GM19043 (cell line): ENCODE results near the gene SEPHS2.

ENCODE experiments used
- ATAC-seq: cut with Tn5 transposase; IDR thresholded peaks from one replicate; pipeline ENCODE4 v1.9.1; 2021; ENCODE audit warnings: low read depth; ENCODE audit not compliant: unreplicated experiment

SEPHS2 gene

DNA sequence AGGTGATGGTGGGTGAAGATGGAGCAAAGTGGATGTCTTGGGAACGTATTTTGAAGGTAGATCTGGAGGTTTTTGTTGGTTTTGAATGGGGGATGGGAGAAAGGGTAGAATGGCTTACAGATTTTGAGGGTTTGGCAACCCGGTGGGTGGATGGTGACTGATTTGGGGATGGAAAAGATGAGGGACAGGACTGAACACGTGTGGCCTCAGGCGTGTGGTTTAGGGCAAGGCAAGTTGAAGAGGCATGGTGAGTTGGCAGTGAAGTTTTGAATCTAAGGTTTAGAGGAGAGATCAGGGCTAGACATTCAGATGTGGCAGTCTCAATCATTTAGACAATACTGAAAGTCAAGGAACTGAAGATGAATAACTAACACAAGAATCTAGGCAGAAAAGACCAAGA, 10.8 kb downstream of the SEPHS2 start:
- ATAC-seq, result no peak

- no peak for ATAC-seq
These were observed 15.2 kb downstream of the SEPHS2 start for GRCh38 chr16:30430428-30430970.

- ATAC-seq, result peak; percentile 96
These were observed 15.8 kb downstream of the SEPHS2 start, which contains the start of gene DCTPP1 for GRCh38 chr16:30429678-30430427. DCTPP1 (minus strand) TSS chr16:30430030; CDS start chr16:30429980, 50 bp downstream.

DNA sequence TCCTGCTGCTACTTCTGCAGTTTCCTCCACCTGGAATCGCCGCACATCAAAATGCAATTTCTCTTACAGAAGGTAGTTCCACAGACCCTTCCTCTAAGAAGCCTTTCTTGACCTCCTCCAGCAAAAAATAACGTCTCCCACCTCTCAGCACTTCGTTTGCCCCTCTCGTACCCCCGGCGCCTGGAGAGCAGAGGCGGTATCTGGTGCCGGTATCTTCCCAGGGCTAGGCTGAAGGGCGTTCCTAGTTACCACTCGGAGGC, 16.3 kb downstream of the SEPHS2 start:
- ATAC-seq, result no peak

- ATAC-seq, result no peak
These were observed 17.6 kb downstream of the SEPHS2 start for GRCh38 chr16:30428055-30428454.

DNA sequence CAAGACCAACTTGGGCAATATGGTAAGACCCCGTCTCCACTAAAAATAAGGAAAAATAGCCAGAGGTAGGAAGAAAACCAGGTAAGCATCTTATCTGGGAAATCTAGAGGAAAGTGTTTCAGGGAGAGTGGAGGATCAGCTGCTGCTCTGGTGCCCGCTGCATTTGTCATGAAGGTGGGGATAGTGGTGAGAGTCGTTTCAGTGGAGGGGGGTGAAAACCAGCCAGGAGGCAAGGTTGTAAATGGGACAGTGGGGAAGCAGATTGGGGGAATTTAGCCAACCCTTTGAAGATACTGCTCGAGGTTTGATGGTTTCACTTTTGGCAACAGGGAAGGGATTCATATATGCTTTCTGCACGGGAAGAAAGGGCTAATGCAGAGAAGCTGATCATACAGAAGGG, 24.7 kb downstream of the SEPHS2 start:
- ATAC-seq, result no peak

DNA sequence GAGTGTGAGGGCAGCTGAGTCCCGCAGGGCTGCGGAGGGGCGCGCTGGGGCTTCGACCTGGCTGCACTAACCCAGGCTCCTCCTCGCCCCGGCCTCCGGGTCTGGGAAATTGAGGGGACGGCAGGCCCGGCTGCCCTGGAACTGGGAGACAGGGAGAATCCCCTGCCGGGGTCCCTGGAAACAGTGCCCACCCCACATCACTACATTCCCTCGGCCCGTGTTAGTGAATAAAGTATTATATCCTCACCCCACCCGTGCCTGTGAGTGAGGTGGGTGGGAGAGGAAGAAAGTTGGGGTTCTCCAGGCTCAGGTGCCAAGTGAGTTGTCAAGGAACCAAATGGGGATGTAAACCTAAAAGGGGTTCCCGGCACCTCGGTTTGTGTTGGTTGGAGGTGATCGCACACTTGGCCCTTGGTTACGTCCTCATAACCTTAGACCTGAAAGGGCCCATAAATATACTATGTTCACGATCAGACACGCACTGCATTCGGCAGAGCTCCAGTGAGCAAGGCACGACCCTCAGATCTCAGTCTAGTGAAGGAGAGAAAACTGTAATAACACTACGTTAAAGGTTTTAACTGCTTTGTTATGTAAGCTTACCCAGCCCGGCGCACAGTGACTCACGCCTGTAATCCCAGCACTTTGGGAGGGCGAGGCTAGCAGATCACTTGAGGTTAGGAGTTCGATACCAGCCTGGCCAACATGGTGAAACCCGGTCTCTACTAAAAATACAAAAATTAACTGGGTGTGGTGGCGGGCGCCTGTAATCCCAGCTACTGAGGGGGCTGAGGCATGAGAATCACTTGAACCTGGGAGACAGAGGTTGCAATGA, 27.1 kb downstream of the SEPHS2 start:
- no peak for ATAC-seq

DNA sequence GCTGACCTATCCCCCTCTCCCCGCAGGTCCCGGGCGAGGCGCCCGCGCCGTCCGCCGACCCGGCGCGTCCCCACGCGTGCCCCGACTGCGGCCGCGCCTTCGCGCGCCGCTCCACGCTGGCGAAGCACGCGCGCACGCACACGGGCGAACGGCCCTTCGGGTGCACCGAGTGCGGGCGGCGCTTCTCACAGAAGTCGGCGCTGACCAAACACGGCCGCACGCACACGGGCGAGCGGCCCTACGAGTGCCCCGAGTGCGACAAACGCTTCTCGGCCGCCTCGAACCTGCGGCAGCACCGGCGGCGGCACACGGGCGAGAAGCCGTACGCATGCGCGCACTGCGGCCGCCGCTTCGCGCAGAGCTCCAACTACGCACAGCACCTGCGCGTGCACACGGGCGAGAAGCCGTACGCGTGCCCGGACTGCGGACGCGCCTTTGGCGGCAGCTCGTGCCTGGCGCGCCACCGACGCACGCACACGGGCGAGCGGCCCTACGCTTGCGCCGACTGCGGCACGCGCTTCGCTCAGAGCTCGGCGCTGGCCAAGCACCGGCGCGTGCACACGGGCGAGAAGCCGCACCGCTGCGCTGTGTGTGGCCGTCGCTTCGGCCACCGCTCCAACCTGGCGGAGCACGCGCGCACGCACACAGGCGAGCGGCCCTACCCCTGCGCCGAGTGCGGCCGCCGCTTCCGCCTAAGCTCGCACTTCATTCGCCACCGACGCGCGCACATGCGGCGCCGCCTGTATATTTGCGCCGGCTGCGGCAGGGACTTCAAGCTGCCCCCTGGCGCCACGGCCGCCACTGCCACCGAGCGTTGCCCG, 27.9 kb downstream of the SEPHS2 start:
- peak; percentile 81 for ATAC-seq

GRCh38 chr16:30416624-30417528, 28.8 kb downstream of the SEPHS2 start:
- no peak for ATAC-seq

DNA sequence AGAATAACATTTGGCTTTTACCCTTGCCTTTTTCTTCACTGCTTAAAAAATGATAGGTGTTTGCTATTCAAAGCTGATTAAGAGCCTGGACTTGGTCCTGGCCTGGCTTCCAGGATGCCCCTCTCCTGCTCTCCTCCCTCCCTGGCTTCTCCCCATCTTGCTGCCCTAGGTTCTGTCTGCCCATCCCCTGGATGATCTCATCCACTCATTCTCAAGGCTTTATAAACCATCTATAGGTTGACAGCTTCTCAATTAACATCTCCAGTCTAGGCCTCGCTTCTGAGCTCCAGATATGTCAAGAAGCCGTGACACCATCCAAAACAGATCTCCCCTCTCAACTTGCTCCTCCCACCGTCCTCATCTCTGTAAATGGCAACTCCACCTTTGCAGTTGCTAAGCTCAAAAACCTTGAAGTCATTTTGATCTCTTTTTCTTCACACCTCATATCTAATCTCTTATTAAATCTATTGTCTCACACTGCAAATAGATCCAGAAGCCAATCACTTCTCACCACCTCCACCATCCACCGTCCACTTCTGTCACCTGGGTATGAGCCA, 29.5 kb downstream of the SEPHS2 start:
- no peak for ATAC-seq

DNA sequence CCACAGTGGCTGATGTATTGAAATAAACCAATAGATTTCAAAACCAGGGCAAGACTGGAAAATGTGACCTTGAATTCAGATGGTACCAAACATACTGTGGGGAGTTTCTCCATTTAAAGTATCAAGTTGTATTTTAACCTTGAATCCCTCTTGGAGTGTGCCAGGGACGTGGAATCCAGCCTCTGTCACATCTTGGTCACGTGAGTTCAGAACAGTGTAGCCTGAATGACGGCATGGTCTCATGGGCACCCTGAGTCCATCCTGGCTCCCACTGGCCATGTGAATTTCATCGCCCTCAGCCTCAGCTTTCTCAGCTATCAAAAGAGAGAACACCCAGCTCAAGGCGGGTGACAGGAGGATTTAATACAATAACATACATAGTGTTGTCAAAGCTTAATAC, 31.5 kb downstream of the SEPHS2 start:
- no peak for ATAC-seq

GRCh38 chr16:30413112-30413806, 32.4 kb downstream of the SEPHS2 start:
- ATAC-seq, result no peak

DNA sequence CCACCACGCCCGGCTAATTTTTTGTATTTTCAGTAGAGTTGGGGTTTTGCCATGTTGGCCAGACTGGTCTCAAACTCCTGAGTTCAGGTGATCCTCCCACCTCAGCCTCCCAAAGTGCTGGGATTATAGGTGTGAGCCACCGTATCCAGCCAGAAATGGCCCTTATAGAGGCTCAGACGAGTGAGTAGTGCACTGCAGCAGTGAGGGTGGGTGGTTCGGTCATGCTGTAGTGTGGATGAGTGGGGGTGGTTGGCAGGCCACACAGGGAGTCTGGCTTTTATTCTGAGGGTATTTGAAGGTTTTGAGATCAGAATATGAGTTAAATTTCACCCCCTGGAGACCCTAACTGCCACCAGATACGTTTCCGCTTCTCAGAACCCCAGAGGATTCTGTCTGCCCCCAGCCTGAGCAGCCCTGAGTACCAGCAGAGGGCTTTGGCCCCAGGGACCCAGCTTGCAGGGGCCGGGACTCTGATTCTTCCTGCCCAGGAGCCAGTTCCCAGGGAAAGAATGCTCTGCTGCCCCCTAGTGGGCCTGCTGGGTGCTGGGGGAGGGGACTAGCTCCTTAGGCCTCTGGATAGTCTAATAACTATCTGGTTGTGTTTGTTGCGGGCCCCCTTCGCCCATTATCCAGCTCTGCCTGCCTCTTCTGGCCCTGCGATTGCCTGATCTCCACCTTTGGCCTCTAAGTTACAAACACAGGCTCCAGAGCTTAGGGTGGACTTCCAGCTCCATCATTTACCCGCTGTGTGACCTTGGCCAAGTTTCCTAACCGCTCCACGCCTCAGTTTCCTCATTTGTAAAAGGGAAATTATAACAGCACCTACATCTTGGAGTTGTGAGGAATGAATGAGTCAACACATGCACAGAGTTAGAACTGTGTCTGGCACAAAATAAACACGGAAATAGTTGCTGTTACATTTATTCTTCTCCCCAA, 36.3 kb downstream of the SEPHS2 start:
- ATAC-seq, result no peak

DNA sequence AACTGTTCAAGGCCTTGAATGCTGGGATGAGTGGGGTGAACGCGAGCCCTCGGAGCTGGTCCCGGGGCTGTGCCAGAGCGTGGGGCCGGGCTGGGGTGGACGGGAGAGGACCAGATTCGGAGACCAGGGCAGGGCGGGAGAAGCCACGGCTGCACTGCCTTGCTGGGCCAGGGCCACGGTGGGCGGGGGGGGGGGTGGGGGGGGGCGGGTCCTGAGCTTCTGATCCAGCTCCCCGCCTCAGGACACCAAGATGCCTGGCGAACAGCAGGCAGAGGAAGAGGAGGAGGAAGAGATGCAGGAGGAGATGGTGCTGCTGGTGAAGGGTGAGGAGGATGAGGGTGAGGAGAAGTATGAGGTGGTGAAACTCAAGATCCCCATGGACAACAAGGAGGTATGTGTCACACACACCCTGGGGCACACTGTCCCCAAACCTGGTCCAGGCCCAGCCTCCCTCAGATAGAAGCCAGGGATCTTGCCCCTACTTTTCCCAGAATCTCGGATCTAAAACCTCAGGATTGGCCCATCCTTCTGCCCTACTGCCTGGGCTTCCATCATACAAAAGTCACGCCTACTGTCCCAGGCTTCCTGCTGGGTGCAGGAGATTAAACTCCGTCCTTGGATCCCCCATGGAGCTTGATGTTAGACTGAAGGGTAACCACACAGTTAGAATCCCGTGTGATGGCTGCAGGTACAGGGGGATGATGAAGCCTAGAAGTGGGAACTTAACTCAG, 37.7 kb downstream of the SEPHS2 start:
- no peak for ATAC-seq

- peak; percentile 62 for ATAC-seq
These were observed 38.4 kb downstream of the SEPHS2 start, which contains the start of gene ZNF771 for GRCh38 chr16:30407102-30407803. ZNF771 (plus strand) TSS chr16:30407606; CDS start chr16:30408054, 448 bp downstream.

DNA sequence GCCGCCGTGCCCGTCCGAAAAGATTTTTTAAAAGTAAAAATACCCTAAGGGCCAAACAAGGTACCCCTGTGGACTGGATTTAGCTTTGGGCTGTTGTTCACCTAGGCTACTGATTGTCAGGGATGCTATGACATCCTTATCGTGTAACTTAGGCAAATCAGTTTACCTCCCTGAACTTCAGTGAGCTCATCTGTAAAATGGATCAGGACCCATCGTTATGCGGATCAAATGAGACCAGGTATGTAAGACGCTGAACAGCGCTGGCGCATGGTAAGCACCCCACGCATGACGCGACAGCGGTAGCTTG, 38.9 kb downstream of the SEPHS2 start:
- ATAC-seq, result no peak
